ENCODE data around the gene ERLEC1. TPM values are rescaled to one million over a fixed set of nuclear protein-coding genes. Genes with fewer than 3 reads are reported as not detected.

Gene ERLEC1
- total RNA-seq, 1 experiment from 2014 or later: 21.6 TPM

GRCh38 chr2:53821810-53822209 lies 35.0 kb downstream of the ERLEC1 start:
- Histone ChIP-seq H3K79me1 (ENCODE audit: insufficient read depth, low read depth, low read length, poor library complexity, severe bottlenecking) (no peaks in the 10 kb centered on the region), H4K20me1 (ENCODE audit: control insufficient read depth, insufficient read depth, insufficient read length) (no peaks in the 10 kb centered on the region), H3K9ac (ENCODE audit: extremely low read depth, insufficient read length, low read length) (no peak overlapping the region), H2AFZ (ENCODE audit: low read length) (no peak overlapping the region), H3K9me3 (ENCODE audit: control insufficient read depth, low read depth, low read length) (no peaks in the 10 kb centered on the region), H2BK5ac (ENCODE audit: insufficient read length, low read length) (no peak overlapping the region), H2BK120ac (ENCODE audit: low read depth, low read length, poor library complexity, severe bottlenecking) (no peak overlapping the region), H3K23ac (ENCODE audit: insufficient read length, low read depth, low read length) (no peak overlapping the region), H3K27ac (ENCODE audit: insufficient read length, low read depth, low read length) (no peak overlapping the region), H2AK5ac (ENCODE audit: insufficient read length, low read length) (no peak overlapping the region), H2BK15ac (ENCODE audit: low read depth, low read length) (no peak overlapping the region), H3K4me1 (ENCODE audit: insufficient read depth, low read length) (peaks cover 4% of the 10 kb centered on the region; the same call in 1 of the 2 replicates), H4K5ac (ENCODE audit: insufficient read length, low read depth, low read length) (no peak overlapping the region), H3K56ac (ENCODE audit: insufficient read length, low read depth, low read length) (no peak overlapping the region), H3K14ac (ENCODE audit: insufficient read depth, low read length) (no peak overlapping the region), H2BK12ac (ENCODE audit: insufficient read length, low read depth, low read length) (no peak overlapping the region), H3K4ac (ENCODE audit: low read depth, low read length) (no peak overlapping the region), H4K8ac (replicated peaks; ENCODE audit: insufficient read length, low read depth, low read length) (no peak overlapping the region), H4K91ac (ENCODE audit: insufficient read length, low read depth, low read length) (no peak overlapping the region), H3K18ac (ENCODE audit: insufficient read length, low read depth, low read length) (no peak overlapping the region), H3K27me3 (ENCODE audit: insufficient read depth, low read length) (no peaks in the 10 kb centered on the region), H3K4me2 (ENCODE audit: insufficient read depth, insufficient read length, low read length) (no peak overlapping the region), H2BK20ac (ENCODE audit: low read depth, low read length, poor library complexity, severe bottlenecking) (no peak overlapping the region), H3T11ph (ENCODE audit: low read length) (no peak overlapping the region), H3K23me2 (ENCODE audit: insufficient read length, low read depth, low read length, poor library complexity, severe bottlenecking) (no peaks in the 10 kb centered on the region), H3K79me2 (ENCODE audit: insufficient read depth, low read length) (no peaks in the 10 kb centered on the region)
- peaks cover 11 to 18% of the 10 kb centered on the region in 2 experiments for H3K4me1 Mint-ChIP-seq
- no peaks in the 10 kb centered on the region for H3K9me3 Mint-ChIP-seq
- no CpG with 5 or more reads among the region's 6 CpGs for WGBS (ENCODE audit: extremely low coverage, insufficient read length, low lambda C conversion rate)
- H3K27ac Mint-ChIP-seq: no peak overlapping the region
- peaks cover 0 to 10% (median 5%) of the 10 kb centered on the region in 3 experiments; a peak in 3 of 7 replicates for H3K36me3 Mint-ChIP-seq (ENCODE audit: insufficient read depth in 1 of 3, low read depth in 3 of 3)
- no peak overlapping the region for H3K4me3 Mint-ChIP-seq
- TF ChIP-seq CTCF (conservative IDR thresholded peaks at IDR 0.05): no peak
- no peaks in the 10 kb centered on the region for H3K27me3 Mint-ChIP-seq (ENCODE audit: low read depth)
- no peak for DNase-seq
